CD4-positive, alpha-beta T cell treated with Interleukin-6 at 100 ng/mL for 8 hours (primary cell): ENCODE results near the gene MESP2.
A peak's percentile ranks its signal among the peaks of the same experiment; 100 is the strongest.

ENCODE experiments used
- DNase-seq: peaks from one replicate; pipeline ENCODE4 v3.0.0-alpha.2; 2020; ENCODE audit warnings: mixed read lengths, low spot score

MESP2 gene

DNA sequence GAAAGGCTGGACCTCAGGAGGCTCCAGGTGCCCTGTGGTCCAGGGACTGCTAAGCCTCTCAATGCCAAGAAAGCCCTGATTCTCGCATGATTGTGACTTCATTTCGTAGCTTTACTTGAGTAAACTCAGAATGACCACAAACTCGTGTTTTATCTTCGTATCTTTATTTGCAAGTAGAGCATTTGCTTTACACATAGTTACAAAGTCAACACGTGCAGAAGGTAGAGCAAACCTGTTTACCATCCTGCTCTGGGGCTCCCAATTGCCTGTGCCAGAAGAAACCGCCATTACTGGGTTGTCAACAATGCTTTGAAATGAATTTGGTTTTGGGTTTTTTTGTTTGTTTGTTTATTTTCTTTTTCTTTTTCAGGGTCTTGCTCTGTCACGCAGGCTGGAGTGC, 19.2 kb upstream of the MESP2 start:
- DNase-seq, result no peak

DNA sequence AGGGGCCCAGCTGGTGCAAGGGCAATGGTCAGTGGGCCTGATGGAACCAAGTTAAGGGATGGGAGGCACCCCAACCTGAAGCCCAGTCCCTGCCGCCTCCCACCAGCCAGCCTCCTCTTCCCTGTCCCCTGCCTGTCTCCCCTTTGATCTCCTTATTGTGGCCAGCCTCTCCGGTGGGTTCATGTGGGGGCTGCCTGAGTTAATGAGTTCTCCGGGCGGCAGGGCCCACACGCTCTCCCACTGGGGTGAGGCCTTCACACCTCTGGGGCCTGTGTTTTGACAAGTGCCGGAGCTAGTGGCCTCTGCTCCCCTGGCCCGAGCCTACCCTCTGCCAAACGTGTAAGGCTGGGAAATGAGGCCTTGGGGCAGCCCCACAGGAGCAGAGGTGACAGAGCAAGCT, 17.8 kb upstream of the MESP2 start:
- no peak for DNase-seq

DNA sequence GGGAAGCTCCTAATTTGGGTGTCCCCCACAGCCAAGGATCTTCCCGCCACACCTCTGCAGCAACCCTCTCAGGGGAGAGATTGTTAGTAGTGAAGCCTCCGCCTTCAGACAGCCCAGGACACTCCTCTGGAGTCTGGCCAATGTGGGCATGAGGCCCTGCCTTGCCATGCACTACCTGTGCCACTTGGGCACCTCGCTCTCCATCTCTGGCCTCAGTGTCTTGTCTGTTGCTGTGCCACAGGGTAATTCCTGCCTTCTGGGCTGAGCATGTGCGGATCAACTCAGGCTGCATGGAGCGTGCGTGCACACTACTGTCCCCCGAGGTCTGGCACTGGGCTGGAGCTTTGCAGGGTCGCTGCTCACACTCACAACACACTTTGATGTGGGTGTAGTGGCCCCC, 17.2 kb upstream of the MESP2 start:
- no peak for DNase-seq

GRCh38 chr15:89759835-89760234, 16.3 kb upstream of the MESP2 start:
- no peak for DNase-seq

- DNase-seq, result peak; percentile 50
These were observed 15.7 kb upstream of the MESP2 start for GRCh38 chr15:89760303-89761008.

DNA sequence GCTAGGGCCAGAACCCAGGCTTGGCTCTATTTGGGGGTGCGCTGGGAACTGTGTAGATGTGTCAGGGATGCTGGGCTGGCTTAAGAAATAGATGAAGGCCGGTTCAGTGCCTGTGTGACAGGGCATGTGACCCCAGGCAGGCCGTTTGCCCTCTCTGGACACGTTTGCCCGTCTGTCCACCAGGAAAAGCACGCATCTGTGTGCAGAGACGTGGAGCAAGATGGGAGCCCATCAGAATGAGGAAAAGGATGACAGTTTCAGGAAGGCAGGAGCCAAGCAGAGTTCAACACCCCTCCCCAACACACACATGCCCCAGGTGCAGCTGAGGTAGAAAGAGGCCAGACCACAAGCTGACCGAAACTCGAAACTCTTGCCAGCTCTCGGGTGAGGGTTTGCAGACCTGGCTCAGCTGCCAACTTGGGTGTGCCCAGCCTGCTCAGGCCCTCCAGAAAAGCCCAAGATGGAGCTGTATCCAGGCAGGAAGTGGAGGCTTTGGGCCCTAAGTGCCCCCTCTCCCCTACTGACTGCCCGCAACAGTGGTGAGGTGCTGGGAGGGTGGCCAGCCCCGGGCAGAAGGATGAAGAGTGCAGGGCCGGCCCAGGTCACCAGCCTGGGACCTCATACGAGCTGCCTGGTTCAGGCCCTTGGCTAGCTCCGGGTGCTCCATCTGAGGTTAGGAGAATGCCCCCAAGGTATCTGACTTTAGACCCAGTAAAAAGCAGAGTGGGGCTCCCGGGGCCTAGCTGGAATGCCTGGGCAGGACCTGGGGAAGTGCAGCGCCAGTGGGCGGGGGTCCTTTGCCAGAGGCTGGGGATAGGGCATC, 14.9 kb upstream of the MESP2 start:
- DNase-seq, result no peak

GRCh38 chr15:89761929-89762328, 14.2 kb upstream of the MESP2 start:
- DNase-seq, result no peak

DNA sequence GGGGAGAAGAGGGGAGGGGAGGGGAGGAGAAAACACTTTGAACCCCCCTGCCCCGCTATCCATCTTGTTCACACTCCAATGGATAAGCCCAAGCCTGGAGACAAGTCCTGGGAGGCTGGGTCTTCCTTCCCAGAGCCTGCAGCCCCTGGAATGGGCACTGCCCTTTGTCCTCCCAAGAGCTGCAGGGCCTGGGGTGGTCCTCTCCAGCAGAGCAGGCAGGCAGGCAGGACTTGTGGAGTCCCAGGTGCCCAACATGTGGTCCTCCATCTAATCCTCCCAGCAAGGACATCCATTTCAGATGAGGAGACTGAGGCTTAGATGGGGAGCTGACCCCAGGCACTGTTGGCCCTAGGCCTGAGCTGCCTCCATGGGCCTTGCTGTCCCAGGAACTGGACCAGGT, 10.4 kb upstream of the MESP2 start:
- no peak for DNase-seq

DNA sequence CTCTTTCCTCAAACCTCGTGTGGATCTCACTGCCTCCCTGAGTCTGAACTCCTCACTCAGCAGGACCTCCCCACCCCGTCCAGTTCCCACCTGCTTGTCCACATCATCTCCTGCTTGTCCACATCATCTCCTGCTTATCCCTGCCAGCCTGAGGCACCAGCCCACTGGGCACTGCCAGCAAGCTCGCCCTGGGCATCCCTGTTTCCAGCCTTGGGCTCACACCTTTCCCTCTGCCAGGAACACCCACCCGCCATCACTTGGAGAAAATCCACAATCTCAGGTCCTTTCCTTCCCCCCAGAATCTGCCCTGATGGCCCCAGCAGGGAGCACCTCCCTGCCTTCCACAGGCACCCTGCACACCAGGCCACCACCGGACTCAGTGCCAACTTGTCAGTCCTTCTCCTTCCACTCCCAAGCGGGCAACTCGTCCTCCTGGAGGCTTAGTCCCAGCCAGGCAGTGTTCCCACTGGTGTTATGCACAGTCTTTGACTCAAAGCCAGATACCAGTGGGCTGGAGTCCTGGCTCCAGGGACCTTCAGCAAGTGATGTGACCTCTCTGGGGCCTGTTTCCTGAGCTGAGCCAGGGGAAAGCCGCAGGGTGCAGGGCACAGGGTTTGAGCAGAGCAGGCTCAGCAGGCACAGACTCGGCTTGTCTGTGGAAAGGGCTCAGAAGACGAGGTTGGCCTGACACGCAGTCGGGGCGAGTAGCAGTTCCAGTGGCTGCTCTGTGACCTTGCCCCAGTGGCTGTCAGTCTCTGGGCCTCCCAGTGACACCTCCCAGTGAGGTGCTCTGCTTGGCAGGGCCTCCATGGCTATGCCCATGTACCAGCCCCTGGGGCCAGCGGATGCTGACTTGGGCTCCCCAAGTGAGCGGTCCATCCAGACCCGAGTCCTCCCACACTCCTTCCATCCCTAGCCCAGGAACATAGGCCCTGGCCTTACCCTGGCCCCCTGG, 9.5 kb upstream of the MESP2 start:
- DNase-seq, result no peak

DNA sequence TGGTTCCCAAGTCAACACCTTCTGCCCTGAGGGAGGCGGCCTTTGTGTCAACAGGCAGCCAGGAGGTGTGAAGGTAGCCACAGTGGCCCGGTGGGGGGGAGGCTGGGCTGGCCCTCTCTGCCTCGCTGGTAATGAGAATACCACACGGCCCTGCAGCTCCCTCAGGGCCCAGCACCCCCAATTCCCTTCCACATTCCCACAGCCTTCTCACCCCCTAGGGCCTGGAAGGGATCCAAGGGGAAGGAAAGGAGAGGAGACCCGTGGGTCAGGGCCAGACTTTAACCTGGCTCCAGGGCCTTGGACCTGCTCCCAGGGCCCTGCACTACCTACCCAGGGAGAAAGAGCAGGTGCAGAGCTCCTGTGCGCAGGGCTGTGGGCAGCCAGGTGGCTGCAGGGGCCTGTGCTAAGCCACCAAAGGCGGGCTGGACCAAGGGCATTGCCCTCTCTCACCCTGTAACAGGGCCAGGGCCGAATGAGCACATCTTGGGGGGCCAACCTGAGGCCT, 8.7 kb upstream of the MESP2 start:
- DNase-seq, result no peak

DNA sequence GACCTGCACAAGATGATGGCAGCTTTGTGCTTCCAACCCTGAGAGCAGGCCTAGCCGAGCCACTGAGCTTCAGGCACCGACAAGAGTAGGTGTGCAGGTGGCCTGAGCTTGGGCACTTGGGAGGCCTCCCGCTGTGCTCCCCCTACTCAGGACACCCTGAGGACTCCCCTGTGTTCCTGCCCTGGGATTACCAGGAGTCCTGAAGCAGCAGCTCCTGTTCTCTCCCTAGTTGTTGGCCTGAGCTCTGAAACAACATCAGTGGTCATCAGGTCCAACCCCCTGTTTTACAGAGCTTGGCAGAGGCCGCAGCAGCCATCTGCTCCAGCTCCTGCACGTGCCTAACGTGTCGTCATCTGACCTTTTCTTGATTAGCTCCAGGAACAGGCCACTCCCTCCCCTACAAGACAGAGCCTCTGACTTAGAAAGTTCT, 8.0 kb upstream of the MESP2 start:
- no peak for DNase-seq

DNA sequence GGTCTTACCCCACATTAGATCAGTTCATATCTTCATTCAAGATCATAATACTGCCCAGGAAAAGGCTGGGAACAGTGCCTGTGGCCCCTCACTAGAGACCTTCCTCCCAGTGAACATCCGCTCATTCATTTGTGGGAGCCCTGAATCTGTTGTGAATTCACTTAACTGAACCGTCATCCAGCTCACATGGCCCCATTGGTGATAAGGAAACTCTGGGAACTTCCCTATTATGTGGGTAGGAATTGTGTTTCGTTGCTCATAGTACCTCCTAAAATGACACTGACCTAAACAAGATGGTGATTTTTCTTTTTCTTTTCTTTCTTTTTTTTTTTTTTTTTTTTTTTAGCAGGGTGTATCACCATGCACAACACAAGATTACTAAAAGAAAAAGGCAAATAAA, 6.8 kb upstream of the MESP2 start:
- DNase-seq, result no peak

DNA sequence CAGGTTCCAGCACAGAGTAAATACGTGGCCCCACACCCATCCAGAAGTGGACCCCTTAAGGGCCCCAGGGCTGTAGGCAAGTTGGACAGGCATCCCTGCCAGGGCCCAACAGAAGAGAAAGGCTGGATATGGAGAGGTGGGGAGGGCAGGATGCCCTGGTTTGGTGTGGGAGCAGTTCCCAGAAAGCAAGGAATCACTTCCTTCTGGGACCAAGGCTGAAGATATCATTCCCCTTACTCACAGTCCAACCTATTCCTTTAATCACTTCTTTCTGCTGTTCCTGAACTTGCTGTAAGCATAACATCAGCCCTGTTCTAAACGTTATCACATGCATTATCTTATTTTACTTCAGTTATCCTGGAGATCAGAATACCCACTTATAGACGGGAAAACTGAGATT, 6.1 kb upstream of the MESP2 start:
- DNase-seq, result no peak

GRCh38 chr15:89772932-89773583, 3.1 kb upstream of the MESP2 start:
- no peak for DNase-seq

- no peak for DNase-seq
These were observed 1.6 kb upstream of the MESP2 start for GRCh38 chr15:89774492-89774891.

DNA sequence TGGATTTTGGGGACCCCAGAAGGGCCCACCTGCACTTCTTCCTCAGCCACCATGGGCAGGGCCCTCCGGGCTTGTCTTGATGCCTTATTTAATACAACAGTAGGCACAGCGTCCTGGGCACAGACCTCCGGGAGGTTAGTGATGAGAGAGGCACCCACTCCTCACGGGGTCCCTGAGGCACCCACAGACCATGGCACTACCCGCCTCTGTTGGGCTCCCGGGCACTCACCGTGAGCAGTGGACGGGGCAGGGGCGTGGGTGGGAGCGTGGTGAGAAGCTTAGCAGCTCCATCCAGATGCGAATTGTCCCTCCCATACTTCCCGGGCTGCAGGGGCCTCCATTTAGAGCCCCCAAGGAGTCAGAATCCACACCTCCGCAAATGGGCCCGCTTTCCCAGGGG, 317 bp upstream of the MESP2 start:
- DNase-seq, result no peak

GRCh38 chr15:89777073-89777751, 1.1 kb downstream of the MESP2 start:
- no peak for DNase-seq

DNA sequence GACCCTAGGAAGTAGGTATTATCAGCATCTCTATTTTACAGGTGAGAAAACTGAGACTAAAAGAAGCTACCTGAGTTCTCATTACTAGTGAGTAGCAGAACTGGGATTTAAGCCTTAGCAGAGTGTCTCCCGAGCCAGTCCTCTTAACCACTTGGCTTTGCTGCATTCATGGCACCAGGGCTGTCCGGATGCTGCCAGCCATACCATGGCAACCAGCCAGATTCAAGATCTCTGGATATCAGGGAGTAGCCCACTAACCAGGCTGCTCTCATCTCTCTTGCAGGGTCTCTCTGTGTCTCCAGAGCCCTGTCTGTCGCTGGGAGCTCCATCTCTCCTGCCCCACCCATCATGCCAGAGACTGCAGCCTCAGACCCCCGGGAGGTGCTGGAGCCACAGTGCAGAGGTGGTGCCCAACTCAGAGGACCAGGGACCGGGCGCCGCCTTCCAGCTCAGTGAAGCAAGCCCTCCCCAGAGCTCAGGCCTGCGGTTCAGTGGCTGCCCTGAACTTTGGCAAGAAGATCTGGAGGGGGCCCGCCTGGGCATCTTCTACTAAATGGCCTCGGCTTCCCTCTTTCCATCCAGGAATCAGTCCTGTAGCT, 1.7 kb downstream of the MESP2 start:
- DNase-seq, result no peak

GRCh38 chr15:89778861-89779260, 2.7 kb downstream of the MESP2 start:
- DNase-seq, result no peak

GRCh38 chr15:89780601-89781000, 4.5 kb downstream of the MESP2 start:
- no peak for DNase-seq

- DNase-seq, result no peak
These were observed 4.9 kb downstream of the MESP2 start for GRCh38 chr15:89781055-89781454.
